ENCODE results near the gene REN.

DNA sequence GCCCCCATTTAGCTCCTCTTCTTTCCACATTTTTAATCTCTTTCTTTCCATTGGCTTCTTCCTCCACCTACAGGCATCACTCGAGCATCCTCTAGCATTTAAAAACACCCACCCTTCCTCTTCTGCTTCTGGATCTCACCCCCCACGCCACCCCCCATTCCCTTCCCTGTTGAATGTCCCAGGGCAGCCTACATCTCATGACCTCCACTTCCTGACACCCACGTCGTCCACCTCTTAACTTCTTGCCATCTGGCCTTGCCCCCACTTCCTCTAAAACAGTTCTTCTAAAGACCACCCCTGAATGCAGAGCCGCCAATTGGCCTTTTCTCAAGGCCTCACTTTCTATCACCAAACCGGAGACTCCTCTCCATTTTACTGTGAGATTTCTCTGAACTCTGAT lies 8.2 kb downstream of the REN start:
- TF ChIP-seq, protein P1, sequence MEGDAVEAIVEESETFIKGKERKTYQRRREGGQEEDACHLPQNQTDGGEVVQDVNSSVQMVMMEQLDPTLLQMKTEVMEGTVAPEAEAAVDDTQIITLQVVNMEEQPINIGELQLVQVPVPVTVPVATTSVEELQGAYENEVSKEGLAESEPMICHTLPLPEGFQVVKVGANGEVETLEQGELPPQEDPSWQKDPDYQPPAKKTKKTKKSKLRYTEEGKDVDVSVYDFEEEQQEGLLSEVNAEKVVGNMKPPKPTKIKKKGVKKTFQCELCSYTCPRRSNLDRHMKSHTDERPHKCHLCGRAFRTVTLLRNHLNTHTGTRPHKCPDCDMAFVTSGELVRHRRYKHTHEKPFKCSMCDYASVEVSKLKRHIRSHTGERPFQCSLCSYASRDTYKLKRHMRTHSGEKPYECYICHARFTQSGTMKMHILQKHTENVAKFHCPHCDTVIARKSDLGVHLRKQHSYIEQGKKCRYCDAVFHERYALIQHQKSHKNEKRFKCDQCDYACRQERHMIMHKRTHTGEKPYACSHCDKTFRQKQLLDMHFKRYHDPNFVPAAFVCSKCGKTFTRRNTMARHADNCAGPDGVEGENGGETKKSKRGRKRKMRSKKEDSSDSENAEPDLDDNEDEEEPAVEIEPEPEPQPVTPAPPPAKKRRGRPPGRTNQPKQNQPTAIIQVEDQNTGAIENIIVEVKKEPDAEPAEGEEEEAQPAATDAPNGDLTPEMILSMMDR (conservative IDR thresholded peaks at IDR 0.05 in 1 of 2, IDR thresholded peaks at IDR 0.05 in 1 of 2; ENCODE audit: low read depth in 1 of 2, low read length in 2 of 2): no peak
- TF ChIP-seq EZH2 (IDR thresholded peaks at IDR 0.05; ENCODE audit: low read length, missing control alignments): no peak
